Activated CD8-positive, alpha-beta T cell treated with anti-CD3 and anti-CD28 coated beads, Interleukin-2, amount 10 ng/mL, durations not matched to agents 7 days and 5 days (primary cell): ENCODE results near the gene FERMT2. TPM values are rescaled to one million over a fixed set of nuclear protein-coding genes. Genes with fewer than 3 reads are reported as not detected.
"Not testable (repeated sequence)": the region's sequence is repeated elsewhere in the genome, so short reads cannot be mapped to it uniquely, and the experiment has no call there.

Source experiments
- ATAC-seq: fragments of 150-1000 bp; cut with Tn5 transposase; one replicate; pipeline ENCODE4 v1.10.0; 2021; ENCODE audit warnings: moderate library complexity
- CTCF ChIA-PET: fragments of 350-600 bp; sonication (Branson Sonifier 250); formaldehyde crosslinking; loops from one replicate; lab custom pipeline; 2021; ENCODE audit warnings: antibody characterized with exemption; lab: Charles Lee
- POLR2A ChIA-PET: fragments of 350-600 bp; sonication (Branson Sonifier 250); formaldehyde crosslinking; loops from one replicate; lab custom pipeline; 2021; ENCODE audit warnings: antibody characterized with exemption; lab: Charles Lee
- DNase-seq: peaks from one replicate; pipeline ENCODE4 v3.0.0-alpha.2; 2020
- H3K27ac Mint-ChIP-seq: one replicate; pipeline ENCODE4 v1.8.0; 2021; ENCODE audit warnings: mild to moderate bottlenecking, mixed read lengths
- H3K27me3 Mint-ChIP-seq: one replicate; pipeline ENCODE4 v1.8.0; 2021; ENCODE audit warnings: low read depth, mixed read lengths
- H3K36me3 Mint-ChIP-seq: one replicate; pipeline ENCODE4 v1.8.0; 2021; ENCODE audit warnings: low read depth, mixed read lengths
- H3K4me1 Mint-ChIP-seq: one replicate; pipeline ENCODE4 v1.8.0; 2021; ENCODE audit warnings: low read depth, mixed read lengths
- H3K4me3 Mint-ChIP-seq: one replicate; pipeline ENCODE4 v1.8.0; 2021; ENCODE audit warnings: mild to moderate bottlenecking, mixed read lengths
- H3K9me3 Mint-ChIP-seq: one replicate; pipeline ENCODE4 v1.8.0; 2022; ENCODE audit warnings: mixed read lengths; ENCODE audit not compliant: insufficient read depth
- total RNA-seq, 2 experiments: library from RNA; stranded (reverse); gene quantifications; one replicate each; pipeline ENCODE4 v1.2.3, GENCODE V29; 2021

Gene FERMT2
- total RNA-seq, 2 experiments from 2014 or later: not detected

DNA sequence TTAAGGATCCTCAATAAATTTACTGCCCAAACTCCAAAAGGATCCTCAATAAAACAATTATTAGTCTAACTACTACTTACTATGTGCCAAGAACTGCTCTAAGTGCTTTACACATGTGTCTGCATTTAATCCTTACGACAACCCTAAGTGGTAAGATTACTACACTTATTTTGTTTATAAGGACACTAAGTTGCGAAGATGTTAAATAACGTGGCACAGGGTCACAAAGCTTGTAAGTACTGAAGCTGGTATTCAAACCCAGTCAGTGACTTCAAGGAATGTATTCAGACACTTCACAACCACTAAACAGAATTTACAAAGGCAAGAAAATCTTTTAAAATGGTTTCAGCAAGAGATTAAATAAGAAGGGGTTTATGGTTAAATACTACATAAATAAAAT is 13.0 kb downstream of the FERMT2 start:
- Mint-ChIP-seq H3K36me3 (no peaks in the 10 kb centered on the region), H3K4me3 (no peak overlapping the region), H3K4me1 (no peaks in the 10 kb centered on the region), H3K27me3 (peaks cover 29% of the 10 kb centered on the region), H3K9me3 (no peaks in the 10 kb centered on the region), H3K27ac (no peak overlapping the region)
- DNase-seq (no peak), ATAC-seq (no peak)
- CTCF ChIA-PET: interaction anchor here (0.6 to 0.9 kb wide), 2 partner anchors 23 to 115 kb away, joined by 3 to 4 read pairs; no protein-coding TSS in a partner anchor
- POLR2A ChIA-PET: no interaction called here

DNA sequence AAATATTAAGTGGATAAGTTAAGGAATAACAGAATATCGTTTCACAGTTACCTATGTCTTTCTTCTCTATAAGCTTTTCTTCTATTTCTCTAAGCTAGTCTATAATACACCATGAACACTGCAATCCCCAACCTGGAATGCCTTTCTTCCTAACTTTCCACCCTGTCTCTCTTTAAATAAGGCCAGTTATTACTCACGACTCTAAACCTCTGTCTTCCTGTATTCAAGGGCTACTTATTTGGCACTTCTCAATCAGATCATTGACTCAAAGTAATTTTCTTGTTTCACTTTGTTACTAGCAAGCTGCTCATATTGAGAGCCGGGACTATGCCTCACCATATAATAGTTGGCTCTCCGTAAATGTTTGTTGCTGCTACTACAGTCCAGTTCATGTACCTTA is 13.5 kb downstream of the FERMT2 start:
- DNase-seq (no peak), ATAC-seq (no peak)
- Mint-ChIP-seq H3K36me3 (no peaks in the 10 kb centered on the region), H3K27ac (no peak overlapping the region), H3K27me3 (peaks cover 30% of the 10 kb centered on the region), H3K4me3 (no peak overlapping the region), H3K4me1 (no peaks in the 10 kb centered on the region), H3K9me3 (no peaks in the 10 kb centered on the region)
- ChIA-PET CTCF (interaction anchor here (0.6 kb wide), 1 partner anchor 114 kb away, joined by 3 read pairs; no protein-coding TSS in a partner anchor), POLR2A (no interaction called here)

DNA sequence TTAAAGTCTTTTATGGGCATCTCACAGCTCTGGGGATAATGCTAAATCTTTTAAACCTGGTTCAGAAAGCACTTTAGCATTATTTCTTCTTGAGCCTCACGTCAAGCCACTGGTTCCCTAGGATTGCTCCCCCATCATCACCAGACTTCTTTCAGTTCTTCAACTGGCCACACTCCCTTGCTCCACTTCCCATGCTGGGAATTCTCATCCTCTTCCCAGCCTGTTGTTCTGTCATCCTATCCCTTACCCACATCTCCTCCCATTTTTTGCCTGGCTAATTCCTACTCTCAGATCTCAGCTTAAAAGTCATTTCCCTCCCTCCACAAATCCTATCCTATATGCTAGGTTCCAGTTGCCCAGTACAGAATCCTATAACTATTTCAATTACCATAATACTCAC is 14.4 kb downstream of the FERMT2 start:
- H3K36me3 Mint-ChIP-seq: no peaks in the 10 kb centered on the region
- ChIA-PET CTCF (interaction anchor here (1.2 kb wide), 1 partner anchor 369 kb away, joined by 3 read pairs; no protein-coding TSS in a partner anchor), POLR2A (no interaction called here)
- no peak overlapping the region for H3K4me3 Mint-ChIP-seq
- H3K4me1 Mint-ChIP-seq: no peaks in the 10 kb centered on the region
- DNase-seq (no peak), ATAC-seq (no peak)
- H3K27me3 Mint-ChIP-seq: peaks cover 30% of the 10 kb centered on the region
- H3K9me3 Mint-ChIP-seq: no peaks in the 10 kb centered on the region
- H3K27ac Mint-ChIP-seq: no peak overlapping the region

DNA sequence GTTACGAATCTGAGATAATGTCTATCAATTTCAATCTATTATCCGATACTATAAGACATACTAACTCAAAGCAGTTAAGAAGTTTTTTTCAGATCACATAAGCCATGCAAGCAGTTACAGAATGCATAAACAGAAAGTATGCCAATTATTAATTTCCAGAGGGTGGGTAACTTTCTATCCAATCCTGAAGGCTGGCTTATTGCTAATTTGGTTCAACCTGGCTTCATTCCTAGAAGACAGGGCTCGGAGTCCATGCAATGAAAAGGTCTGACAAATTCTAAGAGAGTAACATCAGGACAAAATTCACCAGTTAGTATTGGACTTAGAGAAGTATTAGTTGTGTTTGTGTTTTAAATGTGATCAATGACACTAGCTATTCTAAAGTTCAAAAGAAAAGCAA is 15.0 kb downstream of the FERMT2 start:
- no peaks in the 10 kb centered on the region for H3K4me1 Mint-ChIP-seq
- ChIA-PET POLR2A (no interaction called here), CTCF (interaction anchor here (1.2 kb wide), 1 partner anchor 370 kb away, joined by 3 read pairs; no protein-coding TSS in a partner anchor)
- H3K4me3 Mint-ChIP-seq: no peak overlapping the region
- no peak overlapping the region for H3K27ac Mint-ChIP-seq
- ATAC-seq: no peak
- H3K27me3 Mint-ChIP-seq: peaks cover 27% of the 10 kb centered on the region
- DNase-seq: no peak
- no peaks in the 10 kb centered on the region for H3K9me3 Mint-ChIP-seq
- H3K36me3 Mint-ChIP-seq: no peaks in the 10 kb centered on the region

DNA sequence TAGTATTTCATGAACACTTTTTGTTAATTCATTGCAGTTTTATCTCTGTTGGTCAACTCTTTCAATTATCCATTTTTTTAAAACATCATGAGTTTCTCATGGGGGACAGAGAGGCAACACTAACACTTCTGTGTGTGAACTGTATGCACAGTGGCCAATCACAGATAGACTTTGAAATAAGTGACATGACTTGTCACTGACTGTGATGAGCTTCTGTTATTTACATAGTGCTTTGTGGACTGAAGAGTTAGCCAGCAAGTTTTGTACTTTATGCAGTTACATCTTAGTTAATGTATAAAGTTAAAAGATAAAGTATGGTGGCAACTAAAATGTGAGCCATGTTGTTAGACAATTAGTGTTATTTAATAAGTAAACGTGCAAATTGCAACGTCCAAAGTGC is 16.1 kb downstream of the FERMT2 start:
- H3K9me3 Mint-ChIP-seq: no peaks in the 10 kb centered on the region
- no peaks in the 10 kb centered on the region for H3K36me3 Mint-ChIP-seq
- no peak overlapping the region for H3K27ac Mint-ChIP-seq
- ATAC-seq (no peak), DNase-seq (no peak)
- no peaks in the 10 kb centered on the region for H3K4me1 Mint-ChIP-seq
- POLR2A ChIA-PET: no interaction called here
- no peak overlapping the region for H3K4me3 Mint-ChIP-seq
- H3K27me3 Mint-ChIP-seq: peaks cover 22% of the 10 kb centered on the region
- CTCF ChIA-PET: interaction anchor here (0.7 to 1.4 kb wide), 2 partner anchors 12 to 27 kb away, joined by 3 to 4 read pairs; no protein-coding TSS in a partner anchor

DNA sequence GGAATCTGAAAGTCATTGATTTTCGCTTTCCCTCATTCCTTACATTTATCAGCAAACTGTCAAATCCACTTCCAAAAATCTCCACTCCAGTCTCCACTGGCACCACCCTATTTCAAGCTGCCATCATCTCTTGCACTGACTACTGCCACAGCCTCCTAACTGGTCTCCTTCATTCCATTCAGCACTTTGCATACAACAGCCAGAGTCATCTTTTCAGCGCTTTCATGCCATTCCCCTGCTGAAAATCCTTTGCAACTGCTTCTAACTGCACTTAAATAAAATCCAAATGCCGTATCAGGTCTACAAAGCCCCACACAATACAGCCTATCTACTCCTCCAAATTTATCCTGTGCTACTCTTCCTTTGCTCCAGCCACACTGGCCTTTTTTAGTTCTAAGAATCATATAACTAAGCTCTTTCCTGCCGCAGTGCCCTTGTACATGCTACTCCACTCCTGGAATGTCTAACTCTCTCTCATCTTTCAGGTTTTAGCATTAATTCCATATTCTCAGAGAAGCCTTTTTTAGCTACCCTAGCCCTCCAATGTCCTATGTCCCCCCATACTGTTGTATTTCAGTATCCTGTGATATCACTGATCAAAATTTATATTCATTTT is 21.6 kb downstream of the FERMT2 start:
- POLR2A ChIA-PET: no interaction called here
- Mint-ChIP-seq H3K36me3 (no peaks in the 10 kb centered on the region), H3K27ac (no peak overlapping the region), H3K9me3 (no peaks in the 10 kb centered on the region), H3K27me3 (peaks cover 19% of the 10 kb centered on the region), H3K4me3 (no peak overlapping the region), H3K4me1 (no peaks in the 10 kb centered on the region)
- ATAC-seq (no peak), DNase-seq (no peak)
- CTCF ChIA-PET: interaction anchor here (1.4 kb wide), 1 partner anchor 33 kb away, joined by 3 read pairs; no protein-coding TSS in a partner anchor

DNA sequence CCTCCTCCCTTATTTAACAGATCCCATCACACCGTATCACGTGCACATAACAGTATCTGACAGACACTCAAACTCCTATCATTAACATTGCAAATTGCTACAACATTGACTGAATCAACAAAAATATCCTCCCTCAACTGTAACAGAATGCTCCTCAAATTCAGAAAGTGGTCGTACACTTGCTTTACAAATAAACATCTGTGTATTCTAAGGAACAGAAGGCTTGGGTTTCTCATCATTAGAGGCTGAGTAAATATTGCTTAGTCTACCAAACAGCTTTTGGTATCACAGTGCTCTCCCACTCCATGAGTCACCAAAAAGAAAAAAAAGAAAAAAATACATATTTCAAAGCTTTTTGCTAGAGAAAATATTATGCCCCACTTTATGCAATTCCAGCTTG is 23.9 kb downstream of the FERMT2 start:
- Mint-ChIP-seq H3K9me3 (no peaks in the 10 kb centered on the region), H3K27ac (no peak overlapping the region), H3K4me1 (peaks cover 6% of the 10 kb centered on the region), H3K4me3 (no peak overlapping the region), H3K36me3 (no peaks in the 10 kb centered on the region), H3K27me3 (peaks cover 13% of the 10 kb centered on the region)
- POLR2A ChIA-PET: no interaction called here
- CTCF ChIA-PET: interaction anchor here (1.8 kb wide), 1 partner anchor 34 kb away, joined by 8 read pairs; no protein-coding TSS in a partner anchor
- no peak for ATAC-seq
- no peak for DNase-seq

DNA sequence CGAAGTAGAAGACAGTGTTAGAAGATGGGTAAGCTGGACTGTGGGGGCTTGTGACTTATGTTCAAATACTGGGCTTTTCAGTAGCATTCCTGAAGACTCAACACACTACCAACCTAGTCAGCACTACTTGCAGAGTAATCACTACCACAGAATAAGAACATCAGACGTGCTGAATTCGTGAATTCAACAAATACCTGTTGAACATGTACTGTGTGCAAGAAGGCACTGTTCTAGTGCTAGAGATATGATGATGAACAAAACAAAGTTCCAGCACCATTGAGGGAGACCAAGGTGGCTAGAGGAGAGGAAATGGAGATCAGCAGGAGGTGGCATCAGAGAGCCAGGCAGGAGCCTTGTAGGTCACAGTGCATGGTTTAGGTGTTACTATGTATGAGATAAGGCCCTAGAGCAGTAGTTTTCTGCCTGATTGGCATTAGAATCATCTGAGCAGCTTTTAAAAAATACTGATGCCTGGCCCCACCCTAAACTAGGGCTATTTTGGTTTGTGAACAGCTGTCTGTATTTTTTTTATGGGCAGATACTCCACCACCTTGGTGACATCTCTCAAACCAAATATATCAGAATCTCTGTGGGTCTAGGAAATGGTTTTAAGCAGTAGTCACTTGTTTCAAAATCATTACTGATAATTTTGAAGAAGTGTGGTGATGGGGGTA is 26.8 kb downstream of the FERMT2 start:
- H3K27ac Mint-ChIP-seq: no peak overlapping the region
- POLR2A ChIA-PET: interaction anchor here (0.6 kb wide), 1 partner anchor 544 kb away, joined by 3 read pairs; no protein-coding TSS in a partner anchor
- peak; percentile 76 for ATAC-seq
- H3K4me1 Mint-ChIP-seq: peaks cover 18% of the 10 kb centered on the region
- CTCF ChIA-PET: interaction anchor here (1.2 to 1.9 kb wide), 3 partner anchors 103 to 383 kb away, joined by 3 to 4 read pairs (median 4); no protein-coding TSS in a partner anchor
- H3K9me3 Mint-ChIP-seq: no peaks in the 10 kb centered on the region
- no peak overlapping the region for H3K4me3 Mint-ChIP-seq
- DNase-seq: peak; percentile 46
- no peaks in the 10 kb centered on the region for H3K36me3 Mint-ChIP-seq
- peaks cover 8% of the 10 kb centered on the region for H3K27me3 Mint-ChIP-seq

DNA sequence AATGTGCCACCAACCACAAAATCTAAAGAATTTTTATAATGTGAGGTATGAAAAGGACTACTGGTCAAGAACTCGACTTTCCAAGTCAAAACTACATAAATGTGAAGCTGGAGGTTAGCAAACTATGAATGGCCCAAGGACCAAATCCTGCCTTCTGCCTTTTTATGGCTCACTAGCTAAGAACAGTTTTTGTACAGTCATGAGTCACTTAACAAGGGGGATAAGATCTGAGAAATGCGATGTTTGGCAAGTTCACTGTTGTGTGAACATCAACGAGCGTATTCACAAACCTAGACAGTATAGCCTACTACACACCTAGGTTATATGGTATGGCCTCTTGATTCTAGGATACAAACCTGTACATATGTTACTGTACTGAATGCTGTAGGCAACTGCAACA is 28.2 kb downstream of the FERMT2 start:
- Mint-ChIP-seq H3K36me3 (no peaks in the 10 kb centered on the region), H3K27me3 (peaks cover 3% of the 10 kb centered on the region), H3K27ac (no peak overlapping the region), H3K4me1 (peaks cover 31% of the 10 kb centered on the region), H3K4me3 (no peak overlapping the region), H3K9me3 (no peaks in the 10 kb centered on the region)
- DNase-seq: no peak
- ATAC-seq: no peak
- CTCF ChIA-PET: interaction anchor here (1.0 to 1.6 kb wide), 4 partner anchors 9 to 38 kb away, joined by 3 to 4 read pairs (median 4); no protein-coding TSS in a partner anchor
- POLR2A ChIA-PET: no interaction called here

DNA sequence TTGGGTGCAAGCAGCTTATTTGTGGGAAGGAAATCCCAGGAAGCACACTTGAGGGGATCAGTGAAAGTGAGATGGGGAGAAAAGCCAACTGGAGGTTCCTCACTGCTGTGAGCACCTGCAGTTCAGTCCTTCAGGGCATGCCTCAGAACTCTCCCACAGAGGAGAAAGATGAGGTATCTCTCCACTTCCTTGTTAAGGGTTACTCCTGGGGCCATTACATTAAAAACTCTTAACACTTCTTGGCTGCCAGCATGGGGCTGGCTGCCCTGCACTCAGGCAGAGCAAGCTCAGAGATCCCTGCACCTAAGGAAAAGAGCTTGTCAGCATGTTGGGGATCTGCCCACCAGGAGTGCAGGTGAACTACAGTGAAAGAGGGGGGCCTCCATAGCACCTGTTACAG is 28.8 kb downstream of the FERMT2 start:
- peaks cover 3% of the 10 kb centered on the region for H3K27me3 Mint-ChIP-seq
- no peaks in the 10 kb centered on the region for H3K36me3 Mint-ChIP-seq
- ATAC-seq (no peak), DNase-seq (no peak)
- peaks cover 35% of the 10 kb centered on the region for H3K4me1 Mint-ChIP-seq
- H3K4me3 Mint-ChIP-seq: no peak overlapping the region
- ChIA-PET POLR2A (no interaction called here), CTCF (interaction anchor here (0.6 to 1.6 kb wide), 6 partner anchors 8 to 383 kb away, joined by 3 to 4 read pairs (median 3); no protein-coding TSS in a partner anchor)
- H3K9me3 Mint-ChIP-seq: no peaks in the 10 kb centered on the region
- H3K27ac Mint-ChIP-seq: no peak overlapping the region

DNA sequence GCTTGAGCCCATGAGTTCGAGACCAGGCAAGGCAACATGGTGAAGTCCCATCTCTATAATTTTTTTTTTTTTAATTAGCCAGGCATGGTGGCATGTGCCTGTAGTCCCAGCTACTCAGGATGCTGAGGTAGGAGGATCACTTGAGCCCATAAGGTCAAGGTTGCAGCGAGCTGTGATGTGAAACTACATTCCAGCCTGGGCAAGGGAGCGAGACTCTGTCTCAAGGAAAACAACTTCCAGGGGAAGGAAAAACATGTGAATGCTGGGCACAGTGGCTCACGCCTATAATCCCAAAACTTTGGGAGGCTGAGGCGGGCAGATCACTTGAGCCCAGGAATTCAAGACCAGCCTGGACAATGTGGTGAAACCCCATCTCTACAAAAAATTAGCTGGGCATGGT is 30.4 kb downstream of the FERMT2 start:
- POLR2A ChIA-PET, H3K9me3 Mint-ChIP-seq, H3K27me3 Mint-ChIP-seq, H3K36me3 Mint-ChIP-seq, H3K27ac Mint-ChIP-seq, H3K4me3 Mint-ChIP-seq, DNase-seq, ATAC-seq: not testable (repeated sequence)
- CTCF ChIA-PET: interaction anchor here (0.7 kb wide), 1 partner anchor 95 kb away, joined by 3 read pairs; no protein-coding TSS in a partner anchor
- peaks cover 36% of the 10 kb centered on the region for H3K4me1 Mint-ChIP-seq

DNA sequence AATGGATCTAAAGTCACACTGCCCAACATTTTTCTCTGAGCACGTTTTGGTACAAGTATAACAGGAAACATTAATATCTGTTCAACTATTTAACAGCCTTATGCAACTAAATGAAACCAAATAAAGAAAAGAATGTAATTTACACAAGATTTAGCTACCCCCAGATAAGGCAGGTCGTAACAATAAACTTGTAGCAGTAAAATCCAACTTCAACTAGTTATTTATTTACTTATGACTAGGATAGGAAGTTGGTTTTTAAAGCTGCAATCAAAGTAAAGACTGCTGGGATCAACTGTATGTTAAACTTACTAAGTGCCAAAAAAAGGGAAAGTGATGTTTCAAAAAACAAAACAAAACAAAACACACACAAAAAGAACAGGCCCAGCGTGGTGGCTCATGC is 30.9 kb downstream of the FERMT2 start:
- H3K4me3 Mint-ChIP-seq: no peak overlapping the region
- no peak overlapping the region for H3K27ac Mint-ChIP-seq
- H3K9me3 Mint-ChIP-seq: no peaks in the 10 kb centered on the region
- peaks cover 36% of the 10 kb centered on the region for H3K4me1 Mint-ChIP-seq
- H3K27me3 Mint-ChIP-seq: no peaks in the 10 kb centered on the region
- H3K36me3 Mint-ChIP-seq: no peaks in the 10 kb centered on the region
- DNase-seq (no peak), ATAC-seq (no peak)
- CTCF ChIA-PET: interaction anchor here (0.7 kb wide), 1 partner anchor 95 kb away, joined by 3 read pairs; no protein-coding TSS in a partner anchor
- POLR2A ChIA-PET: no interaction called here
